Measurements from ENCODE around the gene ATP4A.
A peak's percentile ranks its signal among the peaks of the same experiment; 100 is the strongest.

The ATP4A gene

DNA sequence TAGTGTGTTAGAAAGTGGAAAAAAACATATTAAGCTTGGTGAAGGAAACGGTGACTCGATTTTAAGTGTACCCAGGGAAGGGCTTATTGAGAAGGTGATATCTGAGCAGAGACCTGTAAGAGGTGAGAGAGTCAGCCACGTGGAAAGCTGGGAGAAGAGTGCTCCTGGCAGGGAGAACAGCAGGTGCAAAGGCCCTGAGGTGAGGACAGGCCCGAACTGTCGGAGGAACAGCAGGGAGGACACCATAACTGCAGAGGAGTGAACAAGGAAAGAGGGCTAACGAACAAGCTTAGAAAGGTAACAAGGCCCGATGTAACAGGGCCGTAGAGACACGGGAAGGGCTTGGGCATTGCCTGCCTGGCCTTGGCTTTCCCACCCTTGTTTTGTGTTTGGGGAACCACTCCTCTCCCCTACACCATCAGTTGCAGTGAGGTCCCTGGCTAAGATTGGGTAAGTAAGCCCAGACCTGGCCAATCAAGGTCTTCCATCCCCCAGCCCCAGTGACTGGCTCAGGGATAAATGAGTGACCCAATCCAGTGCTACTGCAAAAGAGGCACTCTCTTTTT, 7.3 kb downstream of the ATP4A start:
- ChIA-PET POLR2A (ENCODE audit: low non-redundant PET) (interaction anchor here (0.7 kb wide), 1 partner anchor 24 kb away, joined by 3 read pairs; no protein-coding TSS in a partner anchor), CTCF (interaction anchor here (0.6 to 0.9 kb wide), 3 partner anchors 8 to 313 kb away, joined by 3 to 4 read pairs (median 3); no protein-coding TSS in a partner anchor)
- DNase-seq (ENCODE audit: low spot score), result no peak
- TF ChIP-seq CTCF (conservative IDR thresholded peaks at IDR 0.05; ENCODE audit: low read depth), result no peak
- no peak overlapping the region for H3K27ac ChIP-seq

GRCh38 chr19:35555301-35556005, 8.0 kb downstream of the ATP4A start:
- peak; percentile 18; the same call in 1 of the 2 replicates for TF ChIP-seq CTCF (conservative IDR thresholded peaks at IDR 0.05; ENCODE audit: low read depth)
- ChIA-PET POLR2A (ENCODE audit: low non-redundant PET) (no interaction called here), CTCF (interaction anchor here (0.6 to 0.9 kb wide), 3 partner anchors 12 to 314 kb away, joined by 3 to 4 read pairs (median 4); no protein-coding TSS in a partner anchor)
- no peak for DNase-seq (ENCODE audit: low spot score)
- no peak overlapping the region for H3K27ac ChIP-seq

GRCh38 chr19:35554076-35554475, 9.4 kb downstream of the ATP4A start:
- TF ChIP-seq CTCF (conservative IDR thresholded peaks at IDR 0.05; ENCODE audit: low read depth), result no peak
- DNase-seq (ENCODE audit: low spot score), result no peak
- H3K27ac ChIP-seq, result no peak overlapping the region
- ChIA-PET POLR2A (ENCODE audit: low non-redundant PET) (no interaction called here), CTCF (no interaction called here)

GRCh38 chr19:35553385-35554000, 10.0 kb downstream of the ATP4A start:
- H3K27ac ChIP-seq, result no peak overlapping the region
- POLR2A ChIA-PET (ENCODE audit: low non-redundant PET), result no interaction called here
- no peak for TF ChIP-seq CTCF (conservative IDR thresholded peaks at IDR 0.05; ENCODE audit: low read depth)
- DNase-seq (ENCODE audit: low spot score), result no peak
- CTCF ChIA-PET, result no interaction called here

GRCh38 chr19:35552534-35553384, 10.7 kb downstream of the ATP4A start:
- ChIA-PET POLR2A (ENCODE audit: low non-redundant PET) (no interaction called here), CTCF (interaction anchor here (1.1 kb wide), 1 partner anchor 42 kb away, joined by 4 read pairs; no protein-coding TSS in a partner anchor)
- H3K27ac ChIP-seq, result no peak overlapping the region
- DNase-seq (ENCODE audit: low spot score), result no peak
- no peak for TF ChIP-seq CTCF (conservative IDR thresholded peaks at IDR 0.05; ENCODE audit: low read depth)
